HT-29 (cell line): Measurements from ENCODE around the gene FAM181A. TPM values are rescaled to one million over a fixed set of nuclear protein-coding genes. Genes with fewer than 3 reads are reported as not detected.

Experiments
- DNase-seq: peaks from one replicate; pipeline ENCODE4 v3.0.0-alpha.2; 2015; ENCODE audit warnings: low spot score
- total RNA-seq: library from RNA; depleted of rRNA; stranded (reverse); fragments of >200 nt; shearing (Covaris generic); gene quantifications from 2 replicates; pipeline ENCODE4 v1.2.3, GENCODE V29; 2014; rRNA removed

The FAM181A gene
- not detected in 2 replicates for total RNA-seq

- no peak for DNase-seq
Observed at GRCh38 chr14:93926873-93927799, at the start of gene FAM181A. TSS of gene FAM181A (plus strand) at chr14:93927344. CDS start at chr14:93928286, 942 bp downstream.

DNA sequence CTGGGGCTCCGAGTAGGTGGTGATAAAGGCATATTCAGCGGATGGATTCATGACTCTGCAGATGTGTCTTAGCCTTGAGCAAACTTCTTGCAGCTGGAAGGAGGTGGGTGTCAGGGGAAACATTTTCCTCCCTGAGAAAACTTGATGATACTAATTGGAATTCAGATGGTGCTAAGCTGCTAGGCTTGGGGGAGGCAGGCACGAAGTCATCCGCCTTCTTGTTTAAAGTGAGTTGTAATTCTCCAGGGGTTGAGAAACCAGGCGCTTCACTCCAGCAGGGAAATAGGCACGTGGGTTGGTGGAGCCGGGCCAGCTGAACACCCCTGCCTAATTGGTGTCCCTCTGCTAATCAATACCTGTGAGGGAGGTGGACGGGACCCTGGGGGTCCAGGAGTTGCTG, 48.9 kb upstream of the FAM181A start:
- DNase-seq: no peak

DNA sequence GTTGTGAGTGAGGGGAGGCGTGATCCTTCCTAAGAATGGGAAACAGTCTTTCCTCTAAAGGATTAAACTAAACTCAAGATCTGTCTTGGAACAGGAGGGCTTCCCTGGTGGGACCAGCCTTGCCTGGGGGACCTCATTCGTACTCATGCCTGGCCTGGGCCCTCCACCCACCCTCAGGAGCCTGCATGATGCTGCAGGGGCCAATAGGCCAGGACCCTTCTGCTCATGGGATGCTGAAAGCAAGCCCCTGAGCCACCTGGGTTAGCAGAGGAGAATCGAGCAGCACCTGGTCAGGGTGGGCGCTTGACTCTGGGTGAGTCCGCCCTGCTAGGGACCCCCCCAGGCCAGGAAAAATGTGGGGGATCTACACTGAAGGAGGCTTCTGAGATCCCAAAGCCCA, 48.3 kb upstream of the FAM181A start:
- no peak for DNase-seq

- no peak for DNase-seq
Observed at GRCh38 chr14:93879362-93879983, 47.7 kb upstream of the FAM181A start.

- DNase-seq: no peak
Observed at GRCh38 chr14:93880021-93880820, 46.9 kb upstream of the FAM181A start.

DNA sequence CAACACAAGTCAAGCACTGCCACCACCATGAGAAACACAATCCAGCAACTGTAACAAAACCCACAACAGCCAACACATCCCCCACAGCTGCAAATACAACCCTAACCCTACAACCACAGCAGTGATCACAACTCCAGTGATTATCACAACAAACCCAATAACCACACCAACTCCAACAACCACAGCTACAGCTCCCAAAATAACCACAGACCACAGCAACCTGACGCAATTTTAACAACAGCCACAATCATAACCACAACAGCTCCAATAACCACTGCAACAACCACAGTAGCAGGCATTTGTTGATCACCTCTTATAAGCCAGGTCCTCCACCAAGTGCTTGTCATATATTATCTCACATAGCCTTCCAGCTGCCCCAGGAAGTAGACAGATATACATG, 42.2 kb upstream of the FAM181A start:
- DNase-seq: no peak

DNA sequence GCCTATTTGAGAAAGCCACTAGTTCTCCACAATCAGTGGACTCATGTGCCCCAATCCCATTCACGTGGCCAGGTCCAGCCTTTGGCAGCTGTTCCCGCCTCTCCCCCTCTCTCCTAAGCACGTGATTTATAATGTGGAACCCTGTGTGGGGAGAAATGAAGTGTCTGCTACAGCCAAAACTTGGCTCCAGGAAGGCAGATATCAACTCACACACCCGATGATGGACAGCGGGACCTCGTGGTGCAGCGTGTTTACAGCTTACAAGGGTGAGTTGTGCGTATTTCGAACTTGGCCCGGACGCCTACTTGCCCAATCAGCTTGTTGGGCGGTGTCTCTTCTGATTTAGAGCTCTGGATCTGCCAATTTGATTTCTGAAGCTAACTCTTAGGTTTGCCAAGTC, 38.1 kb upstream of the FAM181A start:
- no peak for DNase-seq

DNA sequence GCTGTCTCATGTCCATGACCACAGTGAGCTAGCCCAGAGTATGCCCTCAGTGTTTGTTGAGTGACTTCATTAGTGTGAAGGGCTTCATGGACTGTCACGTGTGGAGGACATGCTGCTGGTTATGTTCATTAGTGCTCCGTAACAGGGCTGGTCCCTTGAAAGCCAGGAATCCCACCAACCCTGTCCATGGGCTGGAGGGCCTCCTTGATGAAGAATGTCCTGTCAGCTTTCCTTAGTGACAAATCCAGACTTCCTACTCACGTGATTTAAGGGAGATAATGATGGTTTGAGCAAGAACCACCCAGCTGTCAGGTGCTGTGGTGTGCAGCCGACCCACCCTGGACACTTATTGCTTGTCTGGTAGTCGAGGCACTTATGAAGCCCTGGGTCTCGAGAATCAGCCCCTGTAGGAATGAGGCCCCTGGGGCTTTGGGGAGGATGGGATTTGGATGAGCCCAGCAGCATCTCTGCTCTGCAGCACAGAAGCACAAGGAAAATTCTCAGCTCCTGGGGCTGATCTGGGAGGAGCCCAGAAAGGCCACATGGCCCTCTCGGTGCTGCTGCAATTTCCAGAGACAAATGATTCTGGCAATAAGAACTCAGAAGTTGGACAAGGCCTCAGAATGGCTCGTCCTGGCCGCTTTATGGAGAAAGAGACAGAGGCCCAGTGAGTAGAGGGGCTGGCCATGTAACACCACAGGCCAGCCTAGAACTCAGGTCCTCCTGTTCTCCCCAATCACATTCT, 37.2 kb upstream of the FAM181A start:
- no peak for DNase-seq

DNA sequence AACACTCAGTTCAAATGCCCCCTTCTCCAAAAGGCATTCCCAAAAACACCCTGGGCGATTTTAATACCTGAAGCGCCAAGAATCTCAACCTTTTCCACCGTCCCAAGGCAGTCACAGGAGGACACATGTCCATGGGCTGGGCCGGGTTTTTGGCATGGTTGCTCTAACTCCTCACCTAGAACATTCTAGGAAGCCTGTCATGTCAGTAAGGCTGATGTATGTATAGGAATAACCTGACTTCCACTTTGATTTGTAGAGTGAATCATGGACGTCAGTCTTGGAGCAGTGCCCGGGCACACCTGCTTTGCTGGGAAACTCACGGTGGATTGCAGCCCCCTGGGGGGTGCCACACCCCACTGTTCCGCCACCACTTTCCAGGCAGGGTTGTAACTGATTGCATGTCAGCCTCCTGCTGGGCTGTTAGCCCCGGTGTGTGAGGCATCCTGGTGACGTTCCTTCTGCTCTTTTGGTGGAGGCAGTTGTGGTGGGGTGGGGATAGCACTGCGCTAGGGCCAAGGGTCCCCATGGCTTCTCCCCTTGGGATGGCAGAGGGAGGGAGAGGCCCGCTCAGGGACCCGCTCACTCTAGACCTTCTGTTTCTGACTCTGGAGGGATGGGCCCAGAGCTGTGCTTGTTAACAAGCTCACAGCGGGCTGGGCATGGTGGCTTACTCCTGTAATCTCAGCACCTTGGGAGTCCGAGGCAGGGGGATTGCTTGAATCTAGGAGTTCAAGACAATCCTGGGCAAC, 35.2 kb upstream of the FAM181A start:
- DNase-seq: no peak

DNA sequence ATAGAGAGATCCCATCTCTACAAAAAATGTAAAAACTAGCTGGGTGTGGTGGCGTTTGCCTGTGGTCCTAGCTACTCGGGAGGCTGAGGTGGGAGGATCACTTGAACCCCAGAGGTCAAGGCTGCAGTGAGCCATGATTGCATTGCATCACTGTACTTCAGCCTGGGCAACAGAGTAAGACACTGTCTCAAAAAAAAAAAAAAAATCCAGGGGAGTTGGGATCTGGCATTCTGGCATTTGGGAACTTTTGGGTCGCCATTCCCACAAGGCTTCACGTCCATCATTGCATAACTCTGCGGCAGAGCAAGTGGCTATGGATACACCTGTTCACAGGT, 34.7 kb upstream of the FAM181A start:
- DNase-seq: no peak

DNA sequence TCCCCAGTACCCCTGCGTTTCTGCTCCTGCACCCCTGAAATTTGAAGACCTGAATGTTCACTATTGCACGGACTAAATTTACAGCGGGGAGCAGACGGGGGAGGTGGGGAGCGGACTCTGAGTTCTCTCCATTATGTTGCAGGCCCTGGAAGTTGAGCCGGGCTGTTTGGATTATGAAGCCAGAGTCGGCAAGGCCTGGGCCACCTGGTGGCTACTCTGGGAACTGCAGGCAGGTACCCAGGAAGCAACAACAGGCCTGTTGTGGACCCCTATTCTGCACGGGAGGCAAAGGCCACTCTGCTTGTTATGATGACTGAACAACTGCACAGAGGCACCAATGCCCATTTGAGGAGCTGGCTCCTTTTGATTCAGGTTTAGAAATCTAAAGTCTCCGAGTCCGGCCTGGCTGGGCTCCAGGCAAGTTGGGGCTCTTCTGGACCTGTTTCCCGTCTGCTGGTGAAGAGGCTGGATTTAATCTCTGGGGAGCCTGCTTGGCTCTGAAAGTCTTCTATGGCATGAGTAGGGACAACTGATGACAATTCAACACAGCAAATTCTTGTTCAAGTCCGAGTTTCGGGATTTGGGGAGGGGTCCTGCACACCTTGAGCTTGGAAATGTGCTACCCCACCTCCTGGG, 34.1 kb upstream of the FAM181A start:
- DNase-seq: peak; percentile 52

DNA sequence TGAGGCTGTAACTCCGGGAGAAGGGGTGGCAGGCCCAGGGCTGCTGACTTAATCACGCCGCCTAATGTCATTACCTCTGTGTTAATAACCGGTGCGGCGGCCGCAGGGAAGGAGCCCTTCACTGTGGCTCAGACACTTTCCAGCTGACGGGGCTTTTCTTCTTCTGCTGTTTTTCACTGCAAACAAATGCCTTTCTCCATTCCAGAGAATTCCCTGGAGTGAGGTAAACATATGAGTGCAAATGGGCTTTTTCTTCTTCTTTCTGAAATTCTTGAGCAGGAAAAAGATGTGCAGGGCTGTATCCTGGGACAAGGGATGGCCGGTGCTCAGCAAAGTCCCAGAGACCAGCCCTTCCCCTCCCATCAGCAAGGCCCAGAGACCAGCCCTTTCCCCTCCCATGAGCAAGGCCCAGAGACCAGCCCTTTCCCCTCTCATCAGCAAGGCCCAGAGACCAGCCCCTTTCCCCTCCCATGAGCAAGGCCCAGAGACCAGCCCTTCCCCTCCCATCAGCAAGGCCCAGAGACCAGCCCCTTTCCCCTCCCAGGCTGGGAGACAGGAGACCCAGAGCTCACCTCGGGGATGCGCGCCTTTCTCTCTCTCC, 33.4 kb upstream of the FAM181A start:
- no peak for DNase-seq

GRCh38 chr14:93895023-93895604, 32.0 kb upstream of the FAM181A start:
- no peak for DNase-seq

DNA sequence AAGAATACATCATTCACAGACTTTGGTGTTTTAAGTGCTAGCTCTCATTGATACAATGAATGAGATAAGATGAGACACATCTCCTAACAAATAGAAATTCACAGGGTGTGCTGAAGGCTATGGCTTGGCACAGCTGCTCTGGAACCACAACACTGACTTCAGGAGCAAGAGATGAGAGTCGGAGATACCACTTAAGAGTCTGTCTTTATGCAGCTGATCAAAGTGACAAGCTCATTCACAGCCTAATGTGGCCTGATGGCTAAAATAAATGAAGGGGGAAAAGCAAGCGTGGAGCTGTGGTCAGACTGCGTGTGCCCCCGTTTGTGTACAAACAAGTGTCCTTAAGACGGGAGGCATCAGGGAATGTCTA, 29.7 kb upstream of the FAM181A start:
- no peak for DNase-seq

DNA sequence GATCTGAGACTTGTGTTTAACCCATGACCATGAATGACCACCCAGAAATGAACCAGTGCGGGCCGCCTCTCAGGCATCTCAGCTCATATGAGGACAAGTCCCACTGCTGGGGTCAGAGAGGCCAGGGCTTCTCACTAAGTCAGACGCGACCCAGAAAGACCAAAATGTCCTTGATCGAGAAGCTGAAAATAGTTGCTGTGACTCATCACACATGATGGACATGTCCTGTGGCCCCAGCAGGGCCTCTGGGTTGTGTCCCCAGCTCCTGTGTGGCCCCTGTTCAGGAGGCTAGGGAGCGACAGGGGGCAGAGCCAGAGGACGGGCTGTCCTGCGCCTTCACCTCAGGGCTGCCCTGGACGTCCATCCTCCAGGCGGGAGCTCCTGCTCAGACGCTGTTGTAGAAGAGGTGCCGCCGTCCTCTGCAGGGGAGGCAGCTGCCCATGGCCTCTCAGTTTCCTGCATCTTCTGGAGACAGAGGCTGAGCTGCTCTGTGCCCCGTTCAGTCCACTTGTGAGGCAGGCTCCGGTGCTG, 29.0 kb upstream of the FAM181A start:
- DNase-seq: no peak

DNA sequence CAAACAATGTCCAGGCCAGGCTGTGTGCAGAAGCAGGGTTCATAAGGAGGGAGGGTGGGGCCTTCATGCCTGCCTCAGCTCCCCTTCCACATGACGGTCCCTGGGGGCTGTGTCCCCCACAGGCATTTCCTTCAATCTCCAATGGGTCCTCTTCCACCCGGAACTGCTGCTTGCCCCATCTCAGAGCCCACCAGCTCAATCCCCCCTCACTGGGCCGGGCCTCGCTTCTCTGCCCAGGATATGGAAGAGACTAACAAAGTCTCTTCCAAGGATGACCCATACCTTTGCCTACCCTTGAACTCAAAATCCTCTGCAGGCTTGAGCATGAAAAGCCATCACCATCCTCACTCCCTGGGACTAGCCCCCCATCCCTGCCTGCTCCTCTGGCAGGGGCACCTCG, 28.4 kb upstream of the FAM181A start:
- DNase-seq: no peak

DNA sequence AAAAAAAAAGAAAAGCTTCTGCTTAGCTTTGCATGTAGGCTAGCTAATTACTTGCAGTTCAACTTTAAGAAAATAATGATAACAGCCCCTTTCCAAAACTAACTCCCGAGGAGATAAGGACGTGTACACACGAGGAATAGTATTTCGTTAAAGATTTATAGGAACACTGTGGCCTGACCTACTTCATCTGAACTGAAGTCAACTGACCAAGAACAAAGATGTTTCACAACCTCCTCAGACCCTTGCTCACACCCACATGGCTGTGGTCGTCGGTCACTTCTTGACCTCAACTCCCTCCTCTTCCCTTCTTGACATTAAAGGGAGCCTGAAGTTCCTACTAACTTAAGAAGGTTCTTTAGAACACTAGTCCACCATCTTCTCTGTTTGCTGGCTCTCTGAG, 25.3 kb upstream of the FAM181A start:
- no peak for DNase-seq

DNA sequence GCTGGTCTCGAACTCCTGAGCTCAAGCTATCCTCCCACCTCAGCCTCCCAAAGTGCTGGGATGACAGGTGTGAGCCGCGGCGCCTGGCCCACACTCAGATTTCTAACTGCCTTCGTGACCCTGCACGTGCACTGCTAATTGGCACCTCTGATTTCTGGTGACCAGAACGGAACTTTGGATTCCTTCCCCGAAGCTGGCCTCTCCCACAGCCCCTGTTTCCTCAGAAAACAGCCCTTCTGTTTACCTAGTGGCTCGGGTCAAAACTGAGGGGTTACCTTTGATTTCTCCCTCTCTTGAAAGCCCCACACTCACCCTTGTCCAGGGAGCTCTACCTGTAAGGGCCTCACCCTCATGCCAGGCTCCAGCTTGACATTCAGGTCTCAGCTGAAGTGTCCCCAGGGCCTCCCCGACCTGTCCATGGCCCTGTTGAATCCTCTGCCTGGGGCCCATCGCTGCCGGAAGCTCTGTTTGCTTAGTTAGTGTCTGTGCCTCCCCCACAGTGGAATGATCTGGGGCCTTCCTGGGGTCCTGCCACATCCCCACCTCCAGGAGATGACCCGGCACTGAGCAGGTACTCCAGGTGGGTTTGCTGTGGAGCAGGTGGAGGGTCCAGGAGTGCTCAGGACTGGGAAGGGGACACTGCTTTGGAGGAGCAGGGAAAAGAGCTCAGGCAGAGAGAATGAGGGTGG, 24.4 kb upstream of the FAM181A start:
- DNase-seq: no peak
